ENCODE measurements around the gene COL6A3.

- no peak for TF ChIP-seq CTCF (conservative IDR thresholded peaks at IDR 0.05)
- TF ChIP-seq ZFX (IDR thresholded peaks at IDR 0.05), result no peak
Measured at GRCh38 chr2:237276716-237277490, 137.1 kb downstream of the COL6A3 start.
